ENCODE data around the gene TRIM2. TPM values are rescaled to one million over a fixed set of nuclear protein-coding genes. Genes with fewer than 3 reads are reported as not detected.
"Not testable (repeated sequence)": the region's sequence is repeated elsewhere in the genome, so short reads cannot be mapped to it uniquely, and the experiment has no call there.

The TRIM2 gene
- total and polyA plus RNA-seq, 2 donors from 2014 or later = 23.3 to 122 TPM

DNA sequence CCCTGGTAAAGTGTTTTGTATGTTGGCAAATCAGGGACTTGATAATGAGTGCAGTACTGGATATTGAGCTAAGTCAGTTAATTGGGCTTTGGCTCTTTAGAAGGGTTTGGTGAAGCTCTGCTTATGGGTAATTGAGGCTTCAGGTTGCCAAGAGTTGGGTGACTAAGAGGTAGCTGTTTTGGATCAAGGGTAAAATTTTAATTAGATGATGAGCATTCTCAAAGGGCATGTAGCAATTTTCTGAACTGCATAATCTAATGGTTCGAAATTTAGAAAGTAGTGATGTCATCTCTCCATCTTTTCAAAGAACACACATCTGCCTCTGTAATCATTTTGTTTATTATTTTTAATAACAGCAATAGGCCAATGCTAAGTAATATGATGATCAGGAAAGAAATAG is 5.5 kb upstream of the TRIM2 start:
- Histone ChIP-seq H3K4me3 (ENCODE audit: low read length in 3 of 3) (no peak overlapping the region), H3K36me3 (ENCODE audit: control insufficient read depth in 2 of 3, insufficient read depth in 3 of 3, low read length in 3 of 3) (no peaks in the 10 kb centered on the region), H3K9me3 (ENCODE audit: control insufficient read depth in 2 of 3, insufficient read depth in 1 of 3, low read length in 3 of 3) (no peaks in the 10 kb centered on the region), H3K27ac (ENCODE audit: low read depth in 2 of 2, low read length in 2 of 2) (no peak overlapping the region), H3K27me3 (ENCODE audit: control insufficient read depth, insufficient read depth, low read length) (no peaks in the 10 kb centered on the region), H3K4me1 (ENCODE audit: control insufficient read depth in 2 of 3, insufficient read depth in 2 of 3, low read depth in 1 of 3, low read length in 3 of 3) (no peaks in the 10 kb centered on the region), H3K9ac (ENCODE audit: low read length in 3 of 3) (no peak overlapping the region)
- TF ChIP-seq, protein P1, sequence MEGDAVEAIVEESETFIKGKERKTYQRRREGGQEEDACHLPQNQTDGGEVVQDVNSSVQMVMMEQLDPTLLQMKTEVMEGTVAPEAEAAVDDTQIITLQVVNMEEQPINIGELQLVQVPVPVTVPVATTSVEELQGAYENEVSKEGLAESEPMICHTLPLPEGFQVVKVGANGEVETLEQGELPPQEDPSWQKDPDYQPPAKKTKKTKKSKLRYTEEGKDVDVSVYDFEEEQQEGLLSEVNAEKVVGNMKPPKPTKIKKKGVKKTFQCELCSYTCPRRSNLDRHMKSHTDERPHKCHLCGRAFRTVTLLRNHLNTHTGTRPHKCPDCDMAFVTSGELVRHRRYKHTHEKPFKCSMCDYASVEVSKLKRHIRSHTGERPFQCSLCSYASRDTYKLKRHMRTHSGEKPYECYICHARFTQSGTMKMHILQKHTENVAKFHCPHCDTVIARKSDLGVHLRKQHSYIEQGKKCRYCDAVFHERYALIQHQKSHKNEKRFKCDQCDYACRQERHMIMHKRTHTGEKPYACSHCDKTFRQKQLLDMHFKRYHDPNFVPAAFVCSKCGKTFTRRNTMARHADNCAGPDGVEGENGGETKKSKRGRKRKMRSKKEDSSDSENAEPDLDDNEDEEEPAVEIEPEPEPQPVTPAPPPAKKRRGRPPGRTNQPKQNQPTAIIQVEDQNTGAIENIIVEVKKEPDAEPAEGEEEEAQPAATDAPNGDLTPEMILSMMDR (IDR thresholded peaks at IDR 0.05; ENCODE audit: borderline replicate concordance, extremely low read depth, insufficient read depth) = no peak
- FAIRE-seq (no peak), DNase-seq (no peak)
- intact Hi-C loops (cut with DNase I) = no loop called here

DNA sequence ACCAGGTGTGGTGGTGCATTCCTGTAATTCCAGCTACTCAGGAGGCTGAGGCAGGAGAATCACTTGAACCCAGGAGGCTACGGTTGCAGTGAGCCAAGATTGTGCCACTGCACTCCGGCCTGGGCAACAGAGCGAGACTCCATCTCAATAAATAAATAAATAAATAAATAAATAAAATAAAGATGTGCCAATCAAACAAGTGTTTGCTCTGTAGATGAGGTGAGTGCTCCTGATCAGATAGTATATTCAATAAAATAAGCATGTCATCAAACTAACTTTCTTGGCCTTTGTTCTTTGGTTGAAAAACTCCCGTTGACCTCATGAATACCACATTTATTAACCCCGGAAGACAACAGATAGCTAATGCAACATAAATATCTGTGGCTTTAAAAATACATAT is 497 bp upstream of the TRIM2 start:
- H3K27me3 ChIP-seq (ENCODE audit: control insufficient read depth, insufficient read depth, low read length); H3K9me3 ChIP-seq (ENCODE audit: control insufficient read depth in 2 of 3, insufficient read depth in 1 of 3, low read length in 3 of 3); H3K36me3 ChIP-seq (ENCODE audit: control insufficient read depth in 2 of 3, insufficient read depth in 3 of 3, low read length in 3 of 3); H3K4me1 ChIP-seq (ENCODE audit: control insufficient read depth in 2 of 3, insufficient read depth in 2 of 3, low read depth in 1 of 3, low read length in 3 of 3); DNase-seq; intact Hi-C loops (cut with DNase I); FAIRE-seq: not testable (repeated sequence)
- Histone ChIP-seq H3K9ac (ENCODE audit: low read length in 3 of 3) (peak overlapping the region in 1 of 3 donors; percentile 80), H3K27ac (ENCODE audit: low read depth in 2 of 2, low read length in 2 of 2) (peak overlapping the region; percentile 91 to 93), H3K4me3 (ENCODE audit: low read length in 3 of 3) (peak overlapping the region in 2 of 3 donors; percentile 64 to 78)

DNA sequence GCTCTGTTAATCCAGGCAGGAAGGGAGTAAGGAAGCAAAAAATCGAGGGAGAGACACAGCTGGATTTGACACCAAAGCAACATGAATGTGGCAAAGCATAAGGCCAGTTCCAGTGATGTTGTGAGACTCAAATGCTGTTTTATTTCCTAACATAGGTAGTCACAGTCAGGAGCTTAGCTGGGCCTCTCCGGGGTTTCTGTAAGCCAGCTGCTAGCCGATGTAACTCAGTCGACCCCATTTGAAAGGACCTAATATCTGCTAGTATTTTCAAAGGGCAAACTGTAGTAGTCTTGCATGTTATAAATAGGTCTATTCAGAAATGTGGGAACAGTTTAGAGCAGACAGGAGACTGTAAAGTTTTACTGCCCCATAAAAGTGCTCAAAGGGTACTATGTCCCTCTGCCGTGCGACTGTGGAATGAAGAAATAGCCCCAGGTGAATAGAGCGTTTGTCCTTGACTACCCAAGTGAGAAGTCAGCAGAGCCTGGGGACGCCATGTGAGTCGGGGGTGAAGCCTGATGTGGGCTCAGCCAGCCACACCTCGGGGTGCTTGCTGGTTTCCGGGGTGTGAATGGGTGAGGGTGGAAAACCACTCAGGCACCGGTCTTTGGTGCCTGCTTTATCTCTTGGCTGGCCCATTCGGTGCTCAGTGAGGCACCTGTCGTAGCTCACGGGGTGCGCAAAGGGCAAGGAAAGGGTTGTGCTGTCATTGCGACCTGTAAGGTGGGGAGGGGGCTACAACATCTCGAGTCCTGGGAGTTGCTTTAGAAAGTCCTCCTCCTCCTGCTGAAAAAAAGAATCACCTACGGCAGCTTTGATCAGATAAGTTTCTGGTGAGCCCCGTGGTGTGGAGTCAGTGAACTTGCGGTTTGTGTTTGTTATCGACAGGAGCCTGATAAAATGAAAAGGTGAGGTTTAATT is 745 bp downstream of the TRIM2 start:
- DNase-seq = peak; percentile 74 to 91 (median 89)
- peak overlapping the region; percentile 46 to 80 (median 49) for H3K9ac ChIP-seq (ENCODE audit: low read length in 3 of 3)
- intact Hi-C loops (cut with DNase I) = no loop called here
- H3K36me3 ChIP-seq (ENCODE audit: control insufficient read depth in 2 of 3, insufficient read depth in 3 of 3, low read length in 3 of 3) = no peaks in the 10 kb centered on the region
- H3K4me1 ChIP-seq (ENCODE audit: control insufficient read depth in 2 of 3, insufficient read depth in 2 of 3, low read depth in 1 of 3, low read length in 3 of 3) = peaks cover 0 to 7% (median 0%) of the 10 kb centered on the region in 3 donors
- FAIRE-seq = no peak
- H3K27me3 ChIP-seq (ENCODE audit: control insufficient read depth, insufficient read depth, low read length) = no peaks in the 10 kb centered on the region
- TF ChIP-seq, protein P1 (IDR thresholded peaks at IDR 0.05; ENCODE audit: borderline replicate concordance, extremely low read depth, insufficient read depth) = no peak
- peak overlapping the region; percentile 91 to 93 for H3K27ac ChIP-seq (ENCODE audit: low read depth in 2 of 2, low read length in 2 of 2)
- H3K9me3 ChIP-seq (ENCODE audit: control insufficient read depth in 2 of 3, insufficient read depth in 1 of 3, low read length in 3 of 3) = no peaks in the 10 kb centered on the region
- peak overlapping the region; percentile 64 to 78 (median 69) for H3K4me3 ChIP-seq (ENCODE audit: low read length in 3 of 3)

GRCh38 chr4:153205757-153206156 is 1.5 kb downstream of the TRIM2 start:
- Histone ChIP-seq H3K36me3 (ENCODE audit: control insufficient read depth in 2 of 3, insufficient read depth in 3 of 3, low read length in 3 of 3) (no peaks in the 10 kb centered on the region), H3K27ac (ENCODE audit: low read depth in 2 of 2, low read length in 2 of 2) (peak overlapping the region; percentile 91 to 93), H3K4me1 (ENCODE audit: control insufficient read depth in 2 of 3, insufficient read depth in 2 of 3, low read depth in 1 of 3, low read length in 3 of 3) (peaks cover 0 to 7% (median 0%) of the 10 kb centered on the region in 3 donors), H3K9ac (ENCODE audit: low read length in 3 of 3) (peak overlapping the region; percentile 0 to 80 (median 46)), H3K9me3 (ENCODE audit: control insufficient read depth in 2 of 3, insufficient read depth in 1 of 3, low read length in 3 of 3) (no peaks in the 10 kb centered on the region), H3K4me3 (ENCODE audit: low read length in 3 of 3) (peak overlapping the region; percentile 64 to 78 (median 69)), H3K27me3 (ENCODE audit: control insufficient read depth, insufficient read depth, low read length) (no peaks in the 10 kb centered on the region)
- TF ChIP-seq, protein P1 (IDR thresholded peaks at IDR 0.05; ENCODE audit: borderline replicate concordance, extremely low read depth, insufficient read depth) = no peak
- FAIRE-seq (no peak), DNase-seq (peak in 2 of 5 donors; percentile 16 to 72)
- intact Hi-C loops (cut with DNase I) = no loop called here

Measured in kidney (tissue), 14 donors.